A673 (cell line): Measurements from ENCODE around the gene SAMHD1.

ENCODE experiments used
- CTCF ChIP-seq: fragments of 300-800, 200-600 bp; sonication (generic); conservative IDR thresholded peaks from 2 replicates; pipeline ENCODE4 v1.5.1; 2017; ENCODE audit warnings: low read depth, mild to moderate bottlenecking, antibody characterized with exemption, low read length, moderate library complexity, mixed read lengths
- EZH2 ChIP-seq: fragments of 200-600 bp; sonication (generic); IDR thresholded peaks from 2 replicates; pipeline ENCODE4 v1.6.1; 2017; ENCODE audit warnings: borderline replicate concordance, low read depth, mild to moderate bottlenecking, mixed read lengths, antibody characterized with exemption, low read length; ENCODE audit not compliant: poor library complexity, severe bottlenecking

GRCh38 chr20:36856195-36856594 is 95.3 kb downstream of the SAMHD1 start:
- no peak for TF ChIP-seq CTCF
- no peak for TF ChIP-seq EZH2
